ENCODE results near the gene MGAT4B. TPM values are rescaled to one million over a fixed set of nuclear protein-coding genes. Genes with fewer than 3 reads are reported as not detected.

The MGAT4B gene
- polyA plus RNA-seq, 3 donors: 12.4 to 151 (median 14.3) TPM

DNA sequence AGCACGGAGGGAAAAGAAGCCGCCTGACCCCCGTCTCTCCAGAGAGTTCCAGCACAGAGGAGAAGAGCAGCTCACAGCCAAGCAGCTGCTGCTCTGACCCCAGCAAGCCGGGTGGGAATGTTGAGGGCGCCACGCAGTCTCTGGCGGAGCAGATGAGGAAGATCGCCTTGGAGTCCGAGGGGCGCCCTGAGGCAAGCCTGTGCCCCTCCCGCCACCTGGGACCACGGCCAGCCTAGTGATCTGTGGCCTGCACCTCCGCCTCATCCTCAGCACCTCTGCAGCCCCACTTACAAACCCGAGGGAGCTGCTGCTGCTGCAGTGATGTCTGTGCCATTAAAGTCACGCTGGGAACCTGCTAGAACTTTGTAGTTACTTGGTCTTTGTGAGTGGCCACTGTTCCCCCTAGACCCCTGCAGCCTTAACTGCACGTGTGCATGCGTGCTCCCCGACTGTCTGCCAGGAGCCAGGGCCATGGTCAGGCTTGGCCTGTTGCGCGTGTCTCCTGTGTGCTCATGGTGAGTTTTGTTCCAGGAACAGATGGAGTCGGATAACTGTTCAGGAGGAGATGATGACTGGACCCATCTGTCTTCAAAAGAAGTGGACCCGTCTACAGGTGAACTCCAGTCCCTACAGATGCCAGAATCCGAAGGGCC is 26.5 kb upstream of the MGAT4B start:
- H2AFZ ChIP-seq (ENCODE audit: insufficient read depth, low read depth, low read length, poor library complexity, severe bottlenecking): no peak overlapping the region
- Mint-ChIP-seq H3K27me3 (ENCODE audit: low read depth in 3 of 3) (no peaks in the 10 kb centered on the region), H3K27ac (no peak overlapping the region), H3K36me3 (peaks cover 85 to 95% of the 10 kb centered on the region in 2 donors), H3K9me3 (peaks cover 0 to 2% (median 0%) of the 10 kb centered on the region in 7 donors), H3K4me3 (no peak overlapping the region), H3K4me1 (peaks cover 11% of the 10 kb centered on the region)
- H3K27me3 ChIP-seq (ENCODE audit: control insufficient read depth in 2 of 2, insufficient read depth in 2 of 2, low read length in 2 of 2): no peaks in the 10 kb centered on the region
- peaks cover 0 to 10% of the 10 kb centered on the region in 2 donors for H3K4me1 ChIP-seq (ENCODE audit: control insufficient read depth in 1 of 2, insufficient read depth in 2 of 2, low read length in 2 of 2)
- TF ChIP-seq, protein P1, sequence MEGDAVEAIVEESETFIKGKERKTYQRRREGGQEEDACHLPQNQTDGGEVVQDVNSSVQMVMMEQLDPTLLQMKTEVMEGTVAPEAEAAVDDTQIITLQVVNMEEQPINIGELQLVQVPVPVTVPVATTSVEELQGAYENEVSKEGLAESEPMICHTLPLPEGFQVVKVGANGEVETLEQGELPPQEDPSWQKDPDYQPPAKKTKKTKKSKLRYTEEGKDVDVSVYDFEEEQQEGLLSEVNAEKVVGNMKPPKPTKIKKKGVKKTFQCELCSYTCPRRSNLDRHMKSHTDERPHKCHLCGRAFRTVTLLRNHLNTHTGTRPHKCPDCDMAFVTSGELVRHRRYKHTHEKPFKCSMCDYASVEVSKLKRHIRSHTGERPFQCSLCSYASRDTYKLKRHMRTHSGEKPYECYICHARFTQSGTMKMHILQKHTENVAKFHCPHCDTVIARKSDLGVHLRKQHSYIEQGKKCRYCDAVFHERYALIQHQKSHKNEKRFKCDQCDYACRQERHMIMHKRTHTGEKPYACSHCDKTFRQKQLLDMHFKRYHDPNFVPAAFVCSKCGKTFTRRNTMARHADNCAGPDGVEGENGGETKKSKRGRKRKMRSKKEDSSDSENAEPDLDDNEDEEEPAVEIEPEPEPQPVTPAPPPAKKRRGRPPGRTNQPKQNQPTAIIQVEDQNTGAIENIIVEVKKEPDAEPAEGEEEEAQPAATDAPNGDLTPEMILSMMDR (IDR thresholded peaks at IDR 0.05): no peak
- no peak overlapping the region for H3K4me3 ChIP-seq (replicated peaks in 1 of 3; ENCODE audit: low read depth in 2 of 3, low read length in 3 of 3)
- H4K20me1 ChIP-seq (ENCODE audit: insufficient read depth, low read length): peaks cover 85% of the 10 kb centered on the region
- no peak overlapping the region for H3K9ac ChIP-seq (ENCODE audit: insufficient read depth, low read length, poor library complexity, severe bottlenecking)
- peaks cover 89 to 91% of the 10 kb centered on the region in 2 donors for H3K36me3 ChIP-seq (replicated peaks in 1 of 2; ENCODE audit: control insufficient read depth in 1 of 2, insufficient read depth in 2 of 2, low read length in 2 of 2)
- H3K4me2 ChIP-seq (replicated peaks; ENCODE audit: extremely low read depth, low read length, poor library complexity, severe bottlenecking): no peak overlapping the region
- WGBS (ENCODE audit: insufficient coverage): 97% methylated on average over 20 of the region's 23 CpGs
- H3K79me2 ChIP-seq (ENCODE audit: insufficient read depth, low read length): peaks cover 25% of the 10 kb centered on the region
- H3K27ac ChIP-seq (ENCODE audit: low read depth in 1 of 2, low read length in 2 of 2): no peak overlapping the region
- no peak for DNase-seq
- H3K9me3 ChIP-seq (replicated peaks in 1 of 2; ENCODE audit: control insufficient read depth in 1 of 2, insufficient read depth in 1 of 2, low read length in 2 of 2): no peaks in the 10 kb centered on the region
- intact Hi-C loops (cut with micrococcal nuclease): no loop called here

DNA sequence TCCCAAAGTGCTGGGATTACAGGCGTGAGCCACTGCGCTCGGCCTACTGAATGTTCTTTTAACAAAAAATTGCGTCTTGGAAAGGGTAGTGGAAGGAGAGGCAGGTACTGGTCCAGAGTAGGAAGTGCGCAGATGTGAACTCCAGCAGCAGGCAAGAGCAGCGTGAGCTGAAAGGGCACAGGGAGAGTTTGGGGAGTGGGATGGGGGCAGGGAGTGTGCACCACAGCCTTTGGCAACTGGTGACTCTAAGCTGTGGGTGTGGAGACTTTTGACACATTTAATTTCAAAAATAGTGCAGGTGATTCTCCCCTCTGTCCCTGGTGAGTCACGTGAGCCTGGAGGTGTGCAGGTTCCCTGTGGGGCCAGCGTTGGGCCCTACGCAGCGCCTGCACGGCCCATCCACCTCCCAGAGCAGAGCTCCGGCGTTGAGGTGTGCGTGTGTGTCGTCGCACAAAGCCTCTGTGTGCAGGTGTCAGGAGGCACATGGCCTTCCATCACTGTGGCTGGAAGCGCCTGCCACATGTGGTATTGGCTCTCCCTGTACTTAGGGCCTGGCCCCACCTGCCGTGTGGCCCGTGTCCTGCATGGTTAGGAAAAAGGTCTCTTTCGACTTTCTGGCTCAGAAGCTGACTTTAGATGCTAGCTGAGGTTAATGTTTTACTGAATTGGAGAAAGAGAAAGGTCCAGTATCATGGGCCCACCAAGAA is 25.5 kb upstream of the MGAT4B start:
- no peak overlapping the region for H3K9ac ChIP-seq (ENCODE audit: insufficient read depth, low read length, poor library complexity, severe bottlenecking)
- H3K4me1 Mint-ChIP-seq: peaks cover 20% of the 10 kb centered on the region

More for the DNA sequence above, 25.5 kb upstream of the MGAT4B start:
- peaks cover 10 to 19% of the 10 kb centered on the region in 2 donors for H3K4me1 ChIP-seq (ENCODE audit: control insufficient read depth in 1 of 2, insufficient read depth in 2 of 2, low read length in 2 of 2)
- DNase-seq: no peak
- TF ChIP-seq, protein P1 (IDR thresholded peaks at IDR 0.05): no peak
- Mint-ChIP-seq H3K27ac (peak overlapping the region in 2 of 7 donors; percentile 2 to 52), H3K4me3 (no peak overlapping the region), H3K36me3 (peaks cover 83 to 94% of the 10 kb centered on the region in 2 donors), H3K9me3 (peaks cover 0 to 2% (median 0%) of the 10 kb centered on the region in 7 donors), H3K27me3 (ENCODE audit: low read depth in 3 of 3) (no peaks in the 10 kb centered on the region)
- H3K4me3 ChIP-seq (replicated peaks in 1 of 3; ENCODE audit: low read depth in 2 of 3, low read length in 3 of 3): no peak overlapping the region
- intact Hi-C loops (cut with micrococcal nuclease): no loop called here
- peaks cover 85 to 86% of the 10 kb centered on the region in 2 donors for H3K36me3 ChIP-seq (replicated peaks in 1 of 2; ENCODE audit: control insufficient read depth in 1 of 2, insufficient read depth in 2 of 2, low read length in 2 of 2)
- H3K27ac ChIP-seq (ENCODE audit: low read depth in 1 of 2, low read length in 2 of 2): no peak overlapping the region
- H4K20me1 ChIP-seq (ENCODE audit: insufficient read depth, low read length): peaks cover 85% of the 10 kb centered on the region
- no peaks in the 10 kb centered on the region for H3K9me3 ChIP-seq (replicated peaks in 1 of 2; ENCODE audit: control insufficient read depth in 1 of 2, insufficient read depth in 1 of 2, low read length in 2 of 2)
- H3K4me2 ChIP-seq (replicated peaks; ENCODE audit: extremely low read depth, low read length, poor library complexity, severe bottlenecking): no peak overlapping the region
- H3K27me3 ChIP-seq (ENCODE audit: control insufficient read depth in 2 of 2, insufficient read depth in 2 of 2, low read length in 2 of 2): no peaks in the 10 kb centered on the region
- 96% methylated on average over 18 of the region's 20 CpGs for WGBS (ENCODE audit: insufficient coverage)
- H2AFZ ChIP-seq (ENCODE audit: insufficient read depth, low read depth, low read length, poor library complexity, severe bottlenecking): no peak overlapping the region
- H3K79me2 ChIP-seq (ENCODE audit: insufficient read depth, low read length): peaks cover 25% of the 10 kb centered on the region
